Peyer's patch (tissue), 4 donors: ENCODE measurements around the gene ATP1A1. TPM values are rescaled to one million over a fixed set of nuclear protein-coding genes. Genes with fewer than 3 reads are reported as not detected.

Source experiments
- DNase-seq, 3 donors: peaks; one replicate each; pipeline ENCODE4 v3.0.0-alpha.2; 2017 to 2019
- H3K27ac ChIP-seq, 4 donors: fragments of 200-600 bp; sonication (generic); one replicate each; pipeline ENCODE4 v1.5.1; 2016 to 2019
- H3K27me3 ChIP-seq, 2 donors: fragments of 200-600 bp; sonication (generic); one replicate each; pipeline ENCODE4 v1.5.1; 2019
- H3K36me3 ChIP-seq, 3 donors: fragments of 200-600 bp; sonication (generic); one replicate each; pipeline ENCODE4 v1.5.1; 2016 to 2019
- H3K4me1 ChIP-seq, 4 donors: fragments of 200-600 bp; sonication (generic); one replicate each; pipeline ENCODE4 v1.5.1; 2016 to 2019
- H3K4me3 ChIP-seq, 4 donors: fragments of 200-600 bp; sonication (generic); 1 replicate in 3 of 4; 2 replicates in 1 of 4; pipeline ENCODE4 v1.5.1; 2016 to 2019; ENCODE audit warnings: mild to moderate bottlenecking in 1 of 4
- H3K9me3 ChIP-seq, 4 donors: fragments of 200-600 bp; sonication (generic); one replicate each; pipeline ENCODE4 v1.5.1; 2016 to 2019; ENCODE audit warnings: mild to moderate bottlenecking in 1 of 4
- CTCF ChIP-seq, 6 experiments: fragments of 450-650 bp in 4 of 6; fragments of 200-600 bp in 2 of 6; sonication (generic) in 1 of 6; IDR thresholded peaks; one replicate each; pipeline ENCODE4 v1.5.1; 2017 to 2019; ENCODE audit warnings: antibody characterized with exemption in 6 of 6, mild to moderate bottlenecking in 3 of 6, moderate library complexity in 1 of 6
- POLR2A ChIP-seq, 2 donors: fragments of 450-650 bp; IDR thresholded peaks; one replicate each; pipeline ENCODE4 v1.5.1; 2017; ENCODE audit warnings: antibody characterized with exemption in 2 of 2, mild to moderate bottlenecking in 2 of 2, moderate library complexity in 2 of 2
- total RNA-seq, 4 donors: library from RNA; depleted of rRNA; stranded (reverse); fragments of >200 nt; gene quantifications; one replicate each; pipeline ENCODE4 v1.1.0, GENCODE V29; 2016

Gene ATP1A1
- total RNA-seq, 4 donors from 2014 or later, result 229 to 4,700 (median 2,986) TPM

- H3K4me3 ChIP-seq, result no peak overlapping the region
- H3K27me3 ChIP-seq, result no peaks in the 10 kb centered on the region
- peaks cover 0 to 8% (median 1%) of the 10 kb centered on the region in 4 donors for H3K4me1 ChIP-seq
- TF ChIP-seq POLR2A (IDR thresholded peaks at IDR 0.05) (no peak), CTCF (IDR thresholded peaks at IDR 0.05) (no peak)
- H3K36me3 ChIP-seq, result peaks cover 0 to 13% (median 0%) of the 10 kb centered on the region in 3 donors
- no peaks in the 10 kb centered on the region for H3K9me3 ChIP-seq
- peak overlapping the region in 2 of 4 donors; percentile 18 to 65 for H3K27ac ChIP-seq
- DNase-seq, result no peak
Observed at GRCh38 chr1:116411784-116412479, 38.9 kb downstream of the ATP1A1 start.

GRCh38 chr1:116412480-116412798 lies 39.4 kb downstream of the ATP1A1 start:
- TF ChIP-seq CTCF (IDR thresholded peaks at IDR 0.05) (no peak), POLR2A (IDR thresholded peaks at IDR 0.05) (no peak)
- DNase-seq, result no peak
- H3K4me1 ChIP-seq, result peaks cover 0 to 13% (median 3%) of the 10 kb centered on the region in 4 donors
- no peaks in the 10 kb centered on the region for H3K27me3 ChIP-seq
- H3K36me3 ChIP-seq, result peaks cover 0 to 8% (median 0%) of the 10 kb centered on the region in 3 donors
- no peak overlapping the region for H3K4me3 ChIP-seq
- H3K9me3 ChIP-seq, result no peaks in the 10 kb centered on the region
- H3K27ac ChIP-seq, result peak overlapping the region in 2 of 4 donors; percentile 18 to 65

GRCh38 chr1:116412898-116413297 lies 39.9 kb downstream of the ATP1A1 start:
- H3K27ac ChIP-seq, result peak overlapping the region in 2 of 4 donors; percentile 18 to 65
- H3K4me3 ChIP-seq, result no peak overlapping the region
- H3K27me3 ChIP-seq, result no peaks in the 10 kb centered on the region
- no peaks in the 10 kb centered on the region for H3K9me3 ChIP-seq
- peaks cover 0 to 3% (median 0%) of the 10 kb centered on the region in 3 donors for H3K36me3 ChIP-seq
- H3K4me1 ChIP-seq, result peaks cover 3 to 17% (median 6%) of the 10 kb centered on the region in 4 donors
- no peak for DNase-seq
- TF ChIP-seq POLR2A (IDR thresholded peaks at IDR 0.05) (no peak), CTCF (IDR thresholded peaks at IDR 0.05) (no peak)

GRCh38 chr1:116413414-116413813 lies 40.4 kb downstream of the ATP1A1 start:
- no peaks in the 10 kb centered on the region for H3K9me3 ChIP-seq
- H3K27me3 ChIP-seq, result no peaks in the 10 kb centered on the region
- peak overlapping the region in 1 of 4 donors; percentile 65 for H3K27ac ChIP-seq
- TF ChIP-seq CTCF (IDR thresholded peaks at IDR 0.05), result no peak
- TF ChIP-seq POLR2A (IDR thresholded peaks at IDR 0.05), result no peak
- H3K4me1 ChIP-seq, result peaks cover 3 to 20% (median 8%) of the 10 kb centered on the region in 4 donors
- DNase-seq, result no peak
- H3K4me3 ChIP-seq, result no peak overlapping the region
- H3K36me3 ChIP-seq, result no peaks in the 10 kb centered on the region

- TF ChIP-seq POLR2A (IDR thresholded peaks at IDR 0.05) (no peak), CTCF (IDR thresholded peaks at IDR 0.05) (no peak)
- Histone ChIP-seq H3K4me1 (peaks cover 3 to 20% (median 8%) of the 10 kb centered on the region in 4 donors), H3K27ac (no peak overlapping the region), H3K4me3 (no peak overlapping the region), H3K27me3 (no peaks in the 10 kb centered on the region), H3K36me3 (no peaks in the 10 kb centered on the region), H3K9me3 (no peaks in the 10 kb centered on the region)
- no peak for DNase-seq
Observed at GRCh38 chr1:116414364-116414763, 41.3 kb downstream of the ATP1A1 start.
